RWPE2 (cell line): ENCODE data around the gene GJB4.

Source experiments
- ATAC-seq: fragments of 200-7000 bp; cut with Tn5 transposase; 3 replicates; pipeline ENCODE4 v1.9.1; 2021; ENCODE audit warnings: low read depth
- DNase-seq: peaks from one replicate; pipeline ENCODE4 v3.0.0-alpha.2; 2020; ENCODE audit warnings: low spot score
- H3K27ac ChIP-seq: fragments of 450-650 bp; 2 replicates; pipeline ENCODE4 v1.5.1; 2017; ENCODE audit warnings: mild to moderate bottlenecking; ENCODE audit not compliant: poor library complexity, severe bottlenecking
- H3K27me3 ChIP-seq: fragments of 250-450 bp; sonication (Bioruptor Pico); 2 replicates; pipeline ENCODE4 v1.5.1; 2021; ENCODE audit warnings: mild to moderate bottlenecking, moderate library complexity; ENCODE audit not compliant: insufficient read depth, poor library complexity, severe bottlenecking
- H3K36me3 ChIP-seq: fragments of 250-450 bp; sonication (Bioruptor Pico); 2 replicates; pipeline ENCODE4 v1.5.1; 2020; ENCODE audit warnings: low read depth, mild to moderate bottlenecking, moderate library complexity
- H3K4me1 ChIP-seq: fragments of 250-450 bp; sonication (Bioruptor Pico); 2 replicates; pipeline ENCODE4 v1.5.1; 2021; ENCODE audit warnings: mild to moderate bottlenecking, moderate library complexity; ENCODE audit not compliant: insufficient read depth, poor library complexity, severe bottlenecking
- H3K4me3 ChIP-seq: fragments of 250-450 bp; sonication (Bioruptor Pico); 2 replicates; pipeline ENCODE4 v1.5.1; 2021; ENCODE audit warnings: mild to moderate bottlenecking, moderate library complexity; ENCODE audit not compliant: severe bottlenecking
- H3K9me3 ChIP-seq: fragments of 250-450 bp; sonication (Bioruptor Pico); 2 replicates; pipeline ENCODE4 v1.5.1; 2021; ENCODE audit warnings: mild to moderate bottlenecking, moderate library complexity; ENCODE audit not compliant: severe bottlenecking
- CTCF ChIP-seq: fragments of 450-650 bp; IDR thresholded peaks from one replicate; pipeline ENCODE4 v1.5.1; 2017; ENCODE audit warnings: mild to moderate bottlenecking, moderate library complexity; ENCODE audit not compliant: poor library complexity, severe bottlenecking

Gene GJB4

GRCh38 chr1:34740161-34740868, 19.2 kb upstream of the GJB4 start:
- no peak overlapping the region for H3K4me3 ChIP-seq
- no peaks in the 10 kb centered on the region for H3K27me3 ChIP-seq
- peak; percentile 19 for DNase-seq
- H3K9me3 ChIP-seq = no peaks in the 10 kb centered on the region
- no peak for TF ChIP-seq CTCF
- no peak for ATAC-seq
- no peaks in the 10 kb centered on the region for H3K36me3 ChIP-seq
- no peak overlapping the region for H3K27ac ChIP-seq
- H3K4me1 ChIP-seq = no peaks in the 10 kb centered on the region

GRCh38 chr1:34742667-34743270, 16.8 kb upstream of the GJB4 start:
- TF ChIP-seq CTCF = peak; percentile 94
- Histone ChIP-seq H3K4me1 (no peaks in the 10 kb centered on the region), H3K27ac (no peak overlapping the region), H3K36me3 (no peaks in the 10 kb centered on the region), H3K4me3 (no peak overlapping the region), H3K27me3 (no peaks in the 10 kb centered on the region), H3K9me3 (no peaks in the 10 kb centered on the region)
- no peak for DNase-seq
- ATAC-seq = peak; percentile 94

GRCh38 chr1:34743775-34744174, 15.8 kb upstream of the GJB4 start:
- Histone ChIP-seq H3K9me3 (no peaks in the 10 kb centered on the region), H3K27me3 (no peaks in the 10 kb centered on the region), H3K4me1 (no peaks in the 10 kb centered on the region), H3K36me3 (no peaks in the 10 kb centered on the region), H3K27ac (no peak overlapping the region), H3K4me3 (no peak overlapping the region)
- TF ChIP-seq CTCF = no peak
- DNase-seq = no peak
- ATAC-seq = no peak

GRCh38 chr1:34744851-34745250, 14.7 kb upstream of the GJB4 start:
- Histone ChIP-seq H3K9me3 (no peaks in the 10 kb centered on the region), H3K4me1 (no peaks in the 10 kb centered on the region), H3K27me3 (no peaks in the 10 kb centered on the region), H3K4me3 (no peak overlapping the region), H3K36me3 (no peaks in the 10 kb centered on the region), H3K27ac (no peak overlapping the region)
- no peak for TF ChIP-seq CTCF
- ATAC-seq (no peak), DNase-seq (no peak)

GRCh38 chr1:34745666-34746065, 13.9 kb upstream of the GJB4 start:
- TF ChIP-seq CTCF = no peak
- ATAC-seq (no peak), DNase-seq (no peak)
- Histone ChIP-seq H3K4me3 (no peak overlapping the region), H3K27me3 (no peaks in the 10 kb centered on the region), H3K27ac (no peak overlapping the region), H3K4me1 (no peaks in the 10 kb centered on the region), H3K9me3 (no peaks in the 10 kb centered on the region), H3K36me3 (no peaks in the 10 kb centered on the region)
